Upper lobe of right lung (tissue), 1 donor: ENCODE results near the gene KSR1. TPM values are rescaled to one million over a fixed set of nuclear protein-coding genes. Genes with fewer than 3 reads are reported as not detected.

Source experiments
- ATAC-seq: fragments of 200-7000 bp; cut with Tn5 transposase; one replicate; pipeline ENCODE4 v1.9.1; 2020; ENCODE audit warnings: mild to moderate bottlenecking, moderate library complexity
- DNase-seq: peaks from one replicate; pipeline ENCODE4 v3.0.0-alpha.2; 2020
- H3K27ac ChIP-seq: fragments of 200-600 bp; one replicate; pipeline ENCODE4 v1.8.0; 2022
- H3K27me3 ChIP-seq: fragments of 200-600 bp; one replicate; pipeline ENCODE4 v1.8.0; 2022; ENCODE audit warnings: mild to moderate bottlenecking
- H3K36me3 ChIP-seq: fragments of 200-600 bp; one replicate; pipeline ENCODE4 v1.8.0; 2022
- H3K4me1 ChIP-seq: fragments of 200-600 bp; one replicate; pipeline ENCODE4 v1.8.0; 2022
- H3K4me3 ChIP-seq: fragments of 200-600 bp; one replicate; pipeline ENCODE4 v1.8.0; 2022; ENCODE audit warnings: mild to moderate bottlenecking
- H3K9me3 ChIP-seq: fragments of 200-600 bp; one replicate; pipeline ENCODE4 v1.8.0; 2022
- CTCF ChIP-seq: fragments of 200-600 bp; IDR thresholded peaks from one replicate; pipeline ENCODE4 v1.8.0; 2022; ENCODE audit warnings: antibody characterized with exemption
- intact Hi-C: fragments of 100-400 bp; cut with DNase I; formaldehyde crosslinking; loops from one replicate; pipeline ENCODE4 v1.11.0; 2022
- total RNA-seq: library from RNA; stranded (reverse); fragmentation: NEBNext Ultra II Directional; extraction: Animal tissue kit (Norgen Biotek cat#: 25700); gene quantifications from one replicate; pipeline ENCODE4 v1.2.1, GENCODE V29; 2021
- donor health status: DM: no; HTN: yes; CAD: no; lungs with severe emphysema.

KSR1 gene
- total RNA-seq, 1 donor from 2014 or later: 52.5 TPM

GRCh38 chr17:27550291-27550930, 94.2 kb downstream of the KSR1 start:
- no peak for ATAC-seq
- intact Hi-C loops: no loop called here
- H3K27me3 ChIP-seq: no peaks in the 10 kb centered on the region
- peaks cover 49% of the 10 kb centered on the region for H3K4me1 ChIP-seq
- no peaks in the 10 kb centered on the region for H3K36me3 ChIP-seq
- no peak overlapping the region for H3K27ac ChIP-seq
- no peak for TF ChIP-seq CTCF
- no peak overlapping the region for H3K4me3 ChIP-seq
- no peaks in the 10 kb centered on the region for H3K9me3 ChIP-seq
- peak; percentile 49 for DNase-seq

DNA sequence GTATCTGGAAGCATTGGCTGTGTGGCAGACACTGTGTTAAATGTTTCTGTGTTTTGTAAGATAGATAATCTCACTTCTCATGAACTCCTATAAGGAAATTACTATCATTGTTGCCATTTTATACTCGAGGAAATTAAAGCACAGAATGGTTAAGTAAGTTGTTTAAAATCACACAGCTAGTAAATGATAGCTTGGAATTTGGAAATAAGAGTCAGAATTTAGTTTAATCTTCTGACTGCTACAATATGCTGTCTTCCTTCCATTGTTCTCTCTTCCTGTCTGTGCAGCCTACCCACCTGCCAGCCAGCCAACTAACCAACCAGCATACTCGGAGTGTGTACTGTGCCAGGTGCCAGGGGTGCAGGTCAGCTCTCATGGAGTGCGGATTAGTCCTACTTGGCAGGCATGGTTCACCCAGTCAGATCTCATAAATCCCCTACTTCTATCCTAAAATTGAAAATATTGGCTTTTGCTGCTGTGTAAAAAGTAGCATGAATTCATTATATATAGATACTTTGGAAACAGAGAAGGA, 94.8 kb downstream of the KSR1 start:
- no peak for ATAC-seq
- H3K4me1 ChIP-seq: peaks cover 43% of the 10 kb centered on the region
- H3K27me3 ChIP-seq: no peaks in the 10 kb centered on the region
- H3K4me3 ChIP-seq: no peak overlapping the region
- H3K9me3 ChIP-seq: no peaks in the 10 kb centered on the region
- H3K36me3 ChIP-seq: no peaks in the 10 kb centered on the region
- intact Hi-C loops: no loop called here
- no peak for DNase-seq
- H3K27ac ChIP-seq: no peak overlapping the region
- no peak for TF ChIP-seq CTCF

DNA sequence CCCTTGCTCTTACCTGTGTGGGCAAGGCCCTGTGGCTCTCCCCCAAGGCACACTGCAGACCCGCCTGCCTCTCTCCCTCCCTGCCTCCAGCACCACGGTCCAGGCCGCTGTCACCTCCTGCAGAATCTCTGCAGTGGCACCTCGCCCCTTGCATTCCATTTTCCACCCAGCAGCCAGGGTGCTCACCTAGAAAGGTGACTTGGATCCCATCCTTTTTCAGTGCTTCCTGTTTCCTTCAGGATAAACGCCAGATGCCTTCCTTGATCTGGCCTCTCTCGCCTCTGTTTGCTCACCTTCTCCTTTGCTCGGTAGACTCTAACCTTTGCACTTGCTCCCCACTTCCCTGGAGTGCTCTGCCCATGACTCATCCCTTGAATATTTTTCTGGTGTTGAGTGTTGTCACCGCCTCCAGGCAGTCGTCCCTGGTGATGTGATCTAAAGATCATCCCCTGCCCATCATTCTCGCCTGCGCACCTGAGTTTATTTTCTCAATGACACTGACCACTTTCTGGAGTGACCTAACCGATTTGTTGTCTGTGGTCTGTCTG, 95.5 kb downstream of the KSR1 start:
- ATAC-seq (peak; percentile 49), DNase-seq (peak; percentile 44)
- Histone ChIP-seq H3K27ac (no peak overlapping the region), H3K27me3 (no peaks in the 10 kb centered on the region), H3K4me3 (no peak overlapping the region), H3K9me3 (no peaks in the 10 kb centered on the region), H3K36me3 (no peaks in the 10 kb centered on the region), H3K4me1 (peaks cover 39% of the 10 kb centered on the region)
- intact Hi-C loops: no loop called here
- TF ChIP-seq CTCF: no peak

DNA sequence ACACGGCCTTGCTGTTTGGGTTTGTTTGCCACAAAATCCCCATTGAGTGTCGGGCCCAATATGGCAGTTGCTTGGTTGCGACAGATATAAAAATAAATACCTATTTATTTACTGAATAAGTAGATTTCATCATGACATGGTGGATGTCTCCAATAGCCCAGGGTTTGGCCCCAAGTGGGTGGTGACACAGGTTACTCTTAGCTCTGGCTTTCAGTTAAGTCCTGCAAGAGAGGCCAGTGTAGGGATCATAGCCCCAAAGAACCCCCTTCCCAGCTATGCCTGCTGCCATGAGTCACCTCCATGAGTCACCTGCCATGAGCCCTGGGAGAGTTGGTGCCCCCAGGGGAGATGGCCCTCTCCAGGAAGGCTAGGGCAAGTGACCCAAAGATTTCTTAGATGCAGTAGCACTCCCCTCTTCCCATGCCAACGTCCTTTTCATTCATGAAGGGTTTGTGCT, 96.1 kb downstream of the KSR1 start:
- H3K9me3 ChIP-seq: no peaks in the 10 kb centered on the region
- ATAC-seq (peak; percentile 7), DNase-seq (peak; percentile 51)
- H3K27me3 ChIP-seq: no peaks in the 10 kb centered on the region
- no peak for TF ChIP-seq CTCF
- H3K36me3 ChIP-seq: no peaks in the 10 kb centered on the region
- peaks cover 39% of the 10 kb centered on the region for H3K4me1 ChIP-seq
- no peak overlapping the region for H3K27ac ChIP-seq
- intact Hi-C loops: no loop called here
- H3K4me3 ChIP-seq: no peak overlapping the region

DNA sequence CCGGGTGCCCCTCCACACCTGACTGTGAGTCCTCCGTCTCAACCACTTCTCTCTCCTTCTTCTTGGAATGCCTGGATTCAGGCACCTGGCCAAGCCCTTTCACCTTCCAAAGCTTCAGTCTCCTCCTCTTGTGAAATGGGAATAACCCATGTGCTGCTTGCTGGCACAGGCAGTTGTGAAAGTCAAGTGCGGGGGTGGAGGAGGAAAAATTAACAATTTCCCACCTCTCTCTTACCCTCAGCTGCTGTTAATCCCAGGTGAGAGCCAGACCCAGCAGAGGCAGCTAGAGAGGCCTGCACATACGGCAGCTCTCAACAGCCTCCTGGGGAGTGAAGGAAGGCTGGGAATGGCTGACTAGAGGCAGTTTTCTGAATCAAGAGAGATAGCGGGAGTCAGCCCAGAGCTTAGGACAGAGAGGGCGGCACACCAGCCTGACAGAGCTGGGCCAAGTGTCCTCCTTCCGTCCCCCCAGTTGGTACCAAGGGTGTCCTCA, 96.8 kb downstream of the KSR1 start:
- Histone ChIP-seq H3K27me3 (no peaks in the 10 kb centered on the region), H3K4me3 (no peak overlapping the region), H3K9me3 (no peaks in the 10 kb centered on the region), H3K4me1 (peaks cover 39% of the 10 kb centered on the region), H3K27ac (no peak overlapping the region), H3K36me3 (no peaks in the 10 kb centered on the region)
- intact Hi-C loops: no loop called here
- DNase-seq (peak; percentile 69), ATAC-seq (peak; percentile 36)
- TF ChIP-seq CTCF: no peak
